Upper lobe of left lung (tissue), 6 donors: ENCODE data around the gene CLK1. TPM values are rescaled to one million over a fixed set of nuclear protein-coding genes. Genes with fewer than 3 reads are reported as not detected.
"Not testable (repeated sequence)": the region's sequence is repeated elsewhere in the genome, so short reads cannot be mapped to it uniquely, and the experiment has no call there.

Experiments used
- ATAC-seq, 2 donors: fragments of 200-7000 bp; cut with Tn5 transposase; one replicate each; pipeline ENCODE4 v1.9.1; 2022; ENCODE audit warnings: mild to moderate bottlenecking in 2 of 2, moderate library complexity in 2 of 2; ENCODE audit not compliant: low FRiP score in 2 of 2
- DNase-seq, 2 donors: peaks; one replicate each; pipeline ENCODE4 v3.0.0-alpha.2; 2019 to 2020
- H3K27ac ChIP-seq, 4 donors: fragments of 200-600 bp; sonication (generic); one replicate each; pipeline ENCODE4 v1.5.1; 2016 to 2019
- H3K27me3 ChIP-seq, 4 donors: fragments of 200-600 bp; sonication (generic); one replicate each; pipeline ENCODE4 v1.5.1; 2017 to 2019
- H3K36me3 ChIP-seq, 4 donors: fragments of 200-600 bp; sonication (generic); one replicate each; pipeline ENCODE4 v1.5.1; 2016 to 2019
- H3K4me1 ChIP-seq, 4 donors: fragments of 200-600 bp; sonication (generic); one replicate each; pipeline ENCODE4 v1.5.1; 2018 to 2019
- H3K4me3 ChIP-seq, 4 donors: fragments of 200-600 bp; sonication (generic); one replicate each; pipeline ENCODE4 v1.5.1; 2017 to 2019; ENCODE audit warnings: mild to moderate bottlenecking in 2 of 4, moderate library complexity in 1 of 4
- H3K9me3 ChIP-seq, 4 donors: fragments of 200-600 bp; sonication (generic); one replicate each; pipeline ENCODE4 v1.5.1; 2018 to 2019
- EP300 ChIP-seq, 4 donors: sonication (generic); formaldehyde crosslinking; IDR thresholded peaks; one replicate each; pipeline ENCODE4 v1.5.1; 2017; ENCODE audit warnings: antibody characterized with exemption in 4 of 4, control low read depth in 2 of 4
- POLR2A ChIP-seq, 4 donors: fragments of 450-650 bp; IDR thresholded peaks; one replicate each; pipeline ENCODE4 v1.5.1; 2016 to 2017; ENCODE audit warnings: antibody characterized with exemption in 4 of 4, mild to moderate bottlenecking in 2 of 4
- POLR2AphosphoS5 ChIP-seq, 2 donors: sonication (generic); formaldehyde crosslinking; IDR thresholded peaks; one replicate each; pipeline ENCODE4 v1.5.1; 2017; ENCODE audit warnings: antibody characterized with exemption in 2 of 2
- WGBS, 2 donors: methylation state at CpG; one replicate each; pipeline ENCODE4 v1.1.5; 2017 to 2018; 5-methylcytosine and 5-hydroxymethylcytosine counted together
- total RNA-seq, 6 donors: library from RNA; depleted of rRNA in 4 of 6; stranded (reverse); fragments of >200 nt in 4 of 6; gene quantifications; one replicate each; pipeline versions ENCODE4 v1.1.0 to v1.2.1, GENCODE V29; 2016 to 2021
- TF ChIP-seq, protein P1 (sequence below), 6 experiments: fragments of 450-650 bp in 4 of 6; fragments of 200-600 bp in 2 of 6; sonication (generic) in 2 of 6; IDR thresholded peaks; one replicate each; pipeline ENCODE4 v1.5.1; 2016 to 2019; ENCODE audit warnings: antibody characterized with exemption in 6 of 6
- donor health status: DM: no; HTN: no; CAD: no; lungs with moderate emphysema.
- donor health status: DM: no; HTN: yes; CAD: no; lungs with severe emphysema.

The CLK1 gene
- total RNA-seq, 6 donors from 2014 or later, result 89.2 to 383 (median 95.9) TPM

DNA sequence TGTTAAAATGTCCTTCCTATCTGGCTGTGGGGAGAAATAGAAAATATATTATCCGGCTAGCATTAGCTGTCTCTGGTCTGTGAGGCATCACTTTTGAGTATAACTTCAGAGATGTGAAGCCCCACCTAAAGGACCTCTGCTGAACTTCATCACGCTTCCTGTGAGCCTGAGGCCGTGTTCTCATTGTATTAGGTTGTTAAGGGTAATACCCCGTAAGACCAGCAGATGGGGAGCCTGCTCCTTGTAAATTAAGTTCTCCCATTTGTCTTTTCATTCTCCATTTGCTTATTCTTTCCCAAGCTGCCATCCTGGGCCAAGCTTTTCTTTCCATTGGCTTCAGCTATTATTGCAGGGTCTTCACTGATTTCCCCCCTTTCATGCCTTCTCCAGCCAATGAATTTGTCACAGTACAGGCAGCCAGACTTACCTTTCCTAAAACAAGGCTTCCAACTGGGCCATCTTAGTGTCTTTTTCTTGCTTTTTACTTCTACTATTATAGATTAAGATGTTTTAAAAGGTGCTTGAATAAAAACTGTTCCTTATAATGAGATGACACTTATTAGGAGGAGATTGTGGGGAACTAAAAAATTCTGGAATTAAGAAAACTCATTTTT is 37.1 kb upstream of the CLK1 start:
- Histone ChIP-seq H3K4me3 (no peak overlapping the region), H3K27me3 (no peaks in the 10 kb centered on the region), H3K27ac (no peak overlapping the region), H3K36me3 (peaks cover 5 to 60% (median 29%) of the 10 kb centered on the region in 4 donors), H3K4me1 (no peaks in the 10 kb centered on the region), H3K9me3 (no peaks in the 10 kb centered on the region)
- DNase-seq (peak in 1 of 2 donors; percentile 74), ATAC-seq (peak; percentile 92 to 94)
- TF ChIP-seq, protein P1, sequence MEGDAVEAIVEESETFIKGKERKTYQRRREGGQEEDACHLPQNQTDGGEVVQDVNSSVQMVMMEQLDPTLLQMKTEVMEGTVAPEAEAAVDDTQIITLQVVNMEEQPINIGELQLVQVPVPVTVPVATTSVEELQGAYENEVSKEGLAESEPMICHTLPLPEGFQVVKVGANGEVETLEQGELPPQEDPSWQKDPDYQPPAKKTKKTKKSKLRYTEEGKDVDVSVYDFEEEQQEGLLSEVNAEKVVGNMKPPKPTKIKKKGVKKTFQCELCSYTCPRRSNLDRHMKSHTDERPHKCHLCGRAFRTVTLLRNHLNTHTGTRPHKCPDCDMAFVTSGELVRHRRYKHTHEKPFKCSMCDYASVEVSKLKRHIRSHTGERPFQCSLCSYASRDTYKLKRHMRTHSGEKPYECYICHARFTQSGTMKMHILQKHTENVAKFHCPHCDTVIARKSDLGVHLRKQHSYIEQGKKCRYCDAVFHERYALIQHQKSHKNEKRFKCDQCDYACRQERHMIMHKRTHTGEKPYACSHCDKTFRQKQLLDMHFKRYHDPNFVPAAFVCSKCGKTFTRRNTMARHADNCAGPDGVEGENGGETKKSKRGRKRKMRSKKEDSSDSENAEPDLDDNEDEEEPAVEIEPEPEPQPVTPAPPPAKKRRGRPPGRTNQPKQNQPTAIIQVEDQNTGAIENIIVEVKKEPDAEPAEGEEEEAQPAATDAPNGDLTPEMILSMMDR (IDR thresholded peaks at IDR 0.05), result peak; percentile 72 to 89 (median 82)
- no peak for TF ChIP-seq POLR2AphosphoS5 (IDR thresholded peaks at IDR 0.05)
- 8 to 11% methylated on average over 4 of the region's 4 CpGs for WGBS, 2 donors

DNA sequence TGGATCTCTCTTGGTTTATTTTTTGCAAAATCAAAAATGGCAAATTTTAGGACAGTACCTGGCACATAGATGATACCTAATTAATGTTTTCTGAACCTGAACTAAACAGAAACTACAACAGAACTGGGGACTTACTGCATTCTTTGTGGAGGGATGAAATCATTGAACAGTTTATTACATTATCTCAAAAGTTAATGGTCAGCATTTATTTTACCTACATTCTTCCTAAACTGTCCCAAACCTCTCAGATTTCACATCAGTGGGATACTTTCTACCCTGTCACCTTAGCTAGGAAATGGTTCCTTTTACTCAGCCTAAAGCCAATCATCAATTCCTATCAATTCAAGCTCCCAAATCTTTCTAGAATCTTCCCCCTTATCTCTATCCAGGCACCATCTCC is 35.0 kb upstream of the CLK1 start:
- DNase-seq, result no peak
- TF ChIP-seq POLR2A (IDR thresholded peaks at IDR 0.05), result no peak
- TF ChIP-seq EP300 (IDR thresholded peaks at IDR 0.05), result no peak
- TF ChIP-seq, protein P1 (IDR thresholded peaks at IDR 0.05), result no peak
- Histone ChIP-seq H3K4me1 (no peaks in the 10 kb centered on the region), H3K36me3 (peaks cover 7 to 77% (median 41%) of the 10 kb centered on the region in 4 donors), H3K9me3 (no peaks in the 10 kb centered on the region), H3K27ac (no peak overlapping the region), H3K4me3 (no peak overlapping the region), H3K27me3 (no peaks in the 10 kb centered on the region)
- ATAC-seq, result no peak

DNA sequence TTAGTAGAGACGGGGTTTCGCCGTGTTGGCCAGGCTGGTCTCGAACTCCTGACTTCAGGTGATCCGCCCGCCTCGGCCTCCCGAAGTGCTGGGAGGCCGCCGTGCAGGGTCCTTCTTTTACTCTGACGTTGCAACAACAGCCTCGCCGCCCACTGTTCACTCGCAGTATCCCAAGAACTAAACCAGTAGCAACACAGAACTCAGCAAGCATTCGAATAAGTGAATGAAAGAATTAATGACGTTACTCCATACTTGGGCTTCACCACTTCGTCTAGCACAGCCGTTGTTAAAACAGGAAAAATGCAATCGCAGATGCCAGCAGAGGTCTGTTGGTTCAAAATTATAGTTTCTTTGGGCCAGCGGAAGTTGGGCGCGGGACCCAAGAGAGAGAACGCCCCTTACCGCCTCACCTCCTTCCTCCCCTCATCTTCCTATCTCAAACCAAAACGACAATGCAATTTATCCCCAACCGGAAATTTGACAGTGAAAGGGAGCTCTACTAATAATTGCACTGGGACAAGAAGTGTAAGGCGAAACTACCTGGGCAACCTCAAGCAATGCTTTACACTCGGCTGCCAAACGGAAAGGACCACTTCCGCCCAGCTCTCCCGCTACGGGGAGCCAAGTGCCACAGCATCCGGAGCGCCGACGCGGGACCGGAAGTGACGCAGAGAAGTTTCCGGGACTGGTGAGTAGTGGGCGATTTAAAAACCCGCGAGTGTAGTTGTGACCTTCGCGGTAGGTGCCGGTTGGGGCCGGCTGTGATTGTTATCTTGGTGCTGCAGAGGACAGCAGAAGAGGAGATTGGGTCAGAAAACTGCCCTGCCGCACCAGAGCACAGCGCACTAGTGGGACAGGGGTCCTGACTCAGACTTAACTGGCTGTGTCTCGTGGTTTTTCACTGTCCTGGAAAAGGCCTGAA is 24.5 kb upstream of the CLK1 start, which contains the start of the genes NIF3L1 and PPIL3:
Gene NIF3L1, plus strand, starts transcription at position 668 of the 922 bp plus-strand sequence. CDS start 2,573 bp downstream, outside the sequence.
Gene PPIL3, minus strand, starts transcription at position 374 of the 922 bp plus-strand sequence. CDS start 1,462 bp downstream, outside the sequence.
- Histone ChIP-seq H3K27ac (peak within 1 kb of the TSS; percentile 91 to 95 (median 93)), H3K36me3 (peaks cover 3 to 28% (median 11%) of the 10 kb centered on the region in 4 donors), H3K4me3 (peak within 1 kb of the TSS; percentile 33 to 81 (median 71)), H3K9me3 (no peaks in the 10 kb centered on the region), H3K27me3 (no peaks in the 10 kb centered on the region), H3K4me1 (peaks cover 18 to 31% (median 21%) of the 10 kb centered on the region in 4 donors)
- WGBS, 2 donors, result 0% methylated on average over 34 to 50 of the region's 50 CpGs
- DNase-seq (peak; percentile 97), ATAC-seq (peak; percentile 97 to 98)
- TF ChIP-seq POLR2A (IDR thresholded peaks at IDR 0.05) (peak in 3 of 4 donors; percentile 55 to 73 (median 72)), POLR2AphosphoS5 (IDR thresholded peaks at IDR 0.05) (peak; percentile 91), EP300 (IDR thresholded peaks at IDR 0.05) (peak in 2 of 4 donors; percentile 7 to 9)
- TF ChIP-seq, protein P1 (IDR thresholded peaks at IDR 0.05), result peak in 2 of 6 experiments; percentile 15 to 19

DNA sequence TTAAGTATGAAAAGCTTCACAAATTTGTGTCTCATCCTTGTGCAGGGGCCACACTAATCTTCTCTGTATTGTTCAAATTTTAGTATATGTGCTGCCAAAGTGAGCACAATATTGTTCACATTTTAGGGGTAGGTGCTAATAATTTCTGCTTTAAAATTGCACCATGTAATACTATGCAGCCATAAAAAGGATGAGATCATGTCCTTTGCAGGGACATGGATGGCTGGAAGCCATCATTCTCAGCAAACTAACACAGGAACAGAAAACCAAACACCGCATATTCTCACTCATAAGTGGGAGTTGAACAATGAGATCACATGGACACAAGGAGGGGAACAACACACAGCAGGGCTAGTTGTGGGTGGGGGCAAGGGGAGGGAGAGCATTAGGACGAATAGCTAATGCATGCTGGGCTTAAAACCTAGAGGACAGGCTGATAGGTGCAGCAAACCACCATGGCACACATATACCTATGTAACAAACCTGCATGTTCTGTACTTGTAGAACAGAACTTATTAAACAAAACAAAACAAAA is 17.3 kb upstream of the CLK1 start:
- not testable (repeated sequence) for H3K27ac ChIP-seq, H3K4me1 ChIP-seq, DNase-seq, H3K27me3 ChIP-seq, ATAC-seq, H3K4me3 ChIP-seq, H3K9me3 ChIP-seq
- peaks cover 20 to 74% (median 37%) of the 10 kb centered on the region in 4 donors for H3K36me3 ChIP-seq
- WGBS, 2 donors, result 86 to 94% methylated on average over 2 of the region's 2 CpGs

DNA sequence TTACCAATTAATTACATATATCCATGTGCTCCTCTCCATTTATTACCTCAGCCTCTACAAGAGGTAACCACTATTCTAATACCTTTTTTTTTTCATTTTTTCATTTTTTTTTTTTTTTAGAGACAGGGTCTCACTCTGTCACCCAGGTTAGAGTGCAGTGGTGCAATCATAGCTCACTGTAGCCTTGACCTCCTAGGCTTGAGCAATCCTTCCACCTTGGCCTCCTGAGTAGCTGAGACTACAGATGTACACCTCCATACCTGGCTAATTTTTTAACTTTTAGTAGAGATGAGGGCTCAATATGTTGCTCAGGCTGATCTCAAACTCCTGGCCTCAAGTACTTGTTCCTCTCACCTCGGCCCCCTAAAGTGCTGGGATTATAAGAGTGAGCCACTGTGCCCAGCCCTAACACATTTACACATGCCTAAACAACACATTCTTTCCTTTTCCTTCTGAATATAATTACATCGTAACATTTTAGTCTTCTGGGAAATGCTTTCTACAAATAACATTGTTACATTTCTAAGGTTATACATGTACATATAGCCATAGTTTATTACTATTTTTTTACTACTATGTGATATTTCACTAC is 13.9 kb upstream of the CLK1 start:
- 92 to 94% methylated on average over 2 of the region's 2 CpGs for WGBS, 2 donors
- no peaks in the 10 kb centered on the region for H3K9me3 ChIP-seq
- no peak overlapping the region for H3K27ac ChIP-seq
- no peak for ATAC-seq
- no peak for TF ChIP-seq EP300 (IDR thresholded peaks at IDR 0.05)
- TF ChIP-seq, protein P1 (IDR thresholded peaks at IDR 0.05), result no peak
- no peak for TF ChIP-seq POLR2A (IDR thresholded peaks at IDR 0.05)
- TF ChIP-seq POLR2AphosphoS5 (IDR thresholded peaks at IDR 0.05), result no peak
- no peaks in the 10 kb centered on the region for H3K27me3 ChIP-seq
- no peak for DNase-seq
- H3K4me3 ChIP-seq, result no peak overlapping the region
- peaks cover 20 to 81% (median 40%) of the 10 kb centered on the region in 4 donors for H3K36me3 ChIP-seq
- H3K4me1 ChIP-seq, result no peaks in the 10 kb centered on the region
